ENCODE results near the gene CCDC39. TPM values are rescaled to one million over a fixed set of nuclear protein-coding genes. Genes with fewer than 3 reads are reported as not detected.
A peak's percentile ranks its signal among the peaks of the same experiment; 100 is the strongest.

The CCDC39 gene
- total RNA-seq, 1 experiment from 2014 or later, result 0.79 TPM

DNA sequence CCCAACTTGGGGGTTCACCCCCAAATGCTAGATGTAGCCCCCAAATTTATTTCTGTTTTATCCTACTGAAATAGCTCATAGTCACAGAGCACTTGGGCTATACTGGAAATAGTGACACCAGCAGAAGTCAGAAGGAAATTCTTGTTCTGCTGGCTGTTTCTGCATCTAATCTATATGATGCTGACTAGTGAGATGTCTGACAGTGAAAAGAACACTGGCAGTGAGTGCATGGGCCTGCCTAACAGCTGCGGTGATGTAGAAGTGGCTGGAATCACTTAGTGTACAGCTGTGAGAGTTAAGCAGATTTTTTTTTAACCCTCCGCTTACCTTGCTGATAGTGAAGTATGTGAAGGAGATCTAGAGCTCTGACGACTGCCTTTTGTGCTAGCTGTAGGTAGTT lies 63.3 kb downstream of the CCDC39 start:
- H2BK120ac ChIP-seq (ENCODE audit: low read depth, low read length, poor library complexity, severe bottlenecking), result no peak overlapping the region
- no peaks in the 10 kb centered on the region for H3K23me2 ChIP-seq (ENCODE audit: insufficient read length, low read depth, low read length, poor library complexity, severe bottlenecking)
- no peak overlapping the region for H3K56ac ChIP-seq (ENCODE audit: insufficient read length, low read depth, low read length)
- no CpG with 5 or more reads among the region's 3 CpGs for WGBS (ENCODE audit: extremely low coverage, insufficient read length, low lambda C conversion rate)
- no peak overlapping the region for H4K91ac ChIP-seq (ENCODE audit: insufficient read length, low read depth, low read length)
- no peaks in the 10 kb centered on the region for H3K9me3 Mint-ChIP-seq
- DNase-seq, result no peak
- TF ChIP-seq, protein P1, sequence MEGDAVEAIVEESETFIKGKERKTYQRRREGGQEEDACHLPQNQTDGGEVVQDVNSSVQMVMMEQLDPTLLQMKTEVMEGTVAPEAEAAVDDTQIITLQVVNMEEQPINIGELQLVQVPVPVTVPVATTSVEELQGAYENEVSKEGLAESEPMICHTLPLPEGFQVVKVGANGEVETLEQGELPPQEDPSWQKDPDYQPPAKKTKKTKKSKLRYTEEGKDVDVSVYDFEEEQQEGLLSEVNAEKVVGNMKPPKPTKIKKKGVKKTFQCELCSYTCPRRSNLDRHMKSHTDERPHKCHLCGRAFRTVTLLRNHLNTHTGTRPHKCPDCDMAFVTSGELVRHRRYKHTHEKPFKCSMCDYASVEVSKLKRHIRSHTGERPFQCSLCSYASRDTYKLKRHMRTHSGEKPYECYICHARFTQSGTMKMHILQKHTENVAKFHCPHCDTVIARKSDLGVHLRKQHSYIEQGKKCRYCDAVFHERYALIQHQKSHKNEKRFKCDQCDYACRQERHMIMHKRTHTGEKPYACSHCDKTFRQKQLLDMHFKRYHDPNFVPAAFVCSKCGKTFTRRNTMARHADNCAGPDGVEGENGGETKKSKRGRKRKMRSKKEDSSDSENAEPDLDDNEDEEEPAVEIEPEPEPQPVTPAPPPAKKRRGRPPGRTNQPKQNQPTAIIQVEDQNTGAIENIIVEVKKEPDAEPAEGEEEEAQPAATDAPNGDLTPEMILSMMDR (conservative IDR thresholded peaks at IDR 0.05), result no peak
- no peaks in the 10 kb centered on the region for H3K79me1 ChIP-seq (ENCODE audit: insufficient read depth, low read depth, low read length, poor library complexity, severe bottlenecking)
- H3T11ph ChIP-seq (ENCODE audit: low read length), result no peak overlapping the region
- H4K5ac ChIP-seq (ENCODE audit: insufficient read length, low read depth, low read length), result no peak overlapping the region
- no peak overlapping the region for H3K23ac ChIP-seq (ENCODE audit: insufficient read length, low read depth, low read length)
- no peak overlapping the region for H3K18ac ChIP-seq (ENCODE audit: insufficient read length, low read depth, low read length)
- H4K20me1 ChIP-seq (ENCODE audit: control insufficient read depth, insufficient read depth, insufficient read length), result no peaks in the 10 kb centered on the region
- 0 out of 7 replicates have a peak overlapping the region, but pooled peaks of 1 of the 3 experiments have one; percentile 24 for H3K27ac Mint-ChIP-seq
- no peak overlapping the region for H2AFZ ChIP-seq (ENCODE audit: low read length)
- H3K4me1 Mint-ChIP-seq, result no peaks in the 10 kb centered on the region
- no peaks in the 10 kb centered on the region for H3K27me3 Mint-ChIP-seq (ENCODE audit: low read depth)
- H4K8ac ChIP-seq (replicated peaks; ENCODE audit: insufficient read length, low read depth, low read length), result no peak overlapping the region
- H3K4me3 Mint-ChIP-seq, result no peak overlapping the region
- H3K4me2 ChIP-seq (ENCODE audit: insufficient read depth, insufficient read length, low read length), result no peak overlapping the region
- no peak overlapping the region for H2BK12ac ChIP-seq (ENCODE audit: insufficient read length, low read depth, low read length)
- H2BK15ac ChIP-seq (ENCODE audit: low read depth, low read length), result no peak overlapping the region
- H3K9ac ChIP-seq (ENCODE audit: extremely low read depth, insufficient read length, low read length), result no peak overlapping the region
- no peak overlapping the region for H3K4ac ChIP-seq (ENCODE audit: low read depth, low read length)
- H3K14ac ChIP-seq (ENCODE audit: insufficient read depth, low read length), result no peak overlapping the region
- no peak overlapping the region for H2AK5ac ChIP-seq (ENCODE audit: insufficient read length, low read length)
- H3K9me3 ChIP-seq (ENCODE audit: control insufficient read depth, low read depth, low read length), result no peaks in the 10 kb centered on the region
- no peak overlapping the region for H2BK5ac ChIP-seq (ENCODE audit: insufficient read length, low read length)
- H3K79me2 ChIP-seq (ENCODE audit: insufficient read depth, low read length), result no peaks in the 10 kb centered on the region
- no peak overlapping the region for H3K27ac ChIP-seq (ENCODE audit: insufficient read length, low read depth, low read length)
- H3K36me3 Mint-ChIP-seq (ENCODE audit: insufficient read depth in 1 of 3, low read depth in 3 of 3), result peaks cover 0 to 32% (median 14%) of the 10 kb centered on the region in 3 experiments; a peak in 5 of 7 replicates
- H3K4me1 ChIP-seq (ENCODE audit: insufficient read depth, low read length), result no peaks in the 10 kb centered on the region
- H2BK20ac ChIP-seq (ENCODE audit: low read depth, low read length, poor library complexity, severe bottlenecking), result no peak overlapping the region
- no peaks in the 10 kb centered on the region for H3K27me3 ChIP-seq (ENCODE audit: insufficient read depth, low read length)

Data from H9 (cell line).